Upper lobe of left lung (tissue), 6 donors: ENCODE measurements around the gene GAB2. TPM values are rescaled to one million over a fixed set of nuclear protein-coding genes. Genes with fewer than 3 reads are reported as not detected.

Source experiments
- ATAC-seq, 2 donors: fragments of 200-7000 bp; cut with Tn5 transposase; one replicate each; pipeline ENCODE4 v1.9.1; 2022; ENCODE audit warnings: mild to moderate bottlenecking in 2 of 2, moderate library complexity in 2 of 2; ENCODE audit not compliant: low FRiP score in 2 of 2
- DNase-seq, 2 donors: peaks; one replicate each; pipeline ENCODE4 v3.0.0-alpha.2; 2019 to 2020
- H3K27ac ChIP-seq, 4 donors: fragments of 200-600 bp; sonication (generic); one replicate each; pipeline ENCODE4 v1.5.1; 2016 to 2019
- H3K27me3 ChIP-seq, 4 donors: fragments of 200-600 bp; sonication (generic); one replicate each; pipeline ENCODE4 v1.5.1; 2017 to 2019
- H3K36me3 ChIP-seq, 4 donors: fragments of 200-600 bp; sonication (generic); one replicate each; pipeline ENCODE4 v1.5.1; 2016 to 2019
- H3K4me1 ChIP-seq, 4 donors: fragments of 200-600 bp; sonication (generic); one replicate each; pipeline ENCODE4 v1.5.1; 2018 to 2019
- H3K4me3 ChIP-seq, 4 donors: fragments of 200-600 bp; sonication (generic); one replicate each; pipeline ENCODE4 v1.5.1; 2017 to 2019; ENCODE audit warnings: mild to moderate bottlenecking in 2 of 4, moderate library complexity in 1 of 4
- H3K9me3 ChIP-seq, 4 donors: fragments of 200-600 bp; sonication (generic); one replicate each; pipeline ENCODE4 v1.5.1; 2018 to 2019
- CTCF ChIP-seq, 6 experiments: fragments of 450-650 bp in 4 of 6; fragments of 200-600 bp in 2 of 6; sonication (generic) in 2 of 6; IDR thresholded peaks; one replicate each; pipeline ENCODE4 v1.5.1; 2016 to 2019; ENCODE audit warnings: antibody characterized with exemption in 6 of 6
- EP300 ChIP-seq, 4 donors: sonication (generic); formaldehyde crosslinking; IDR thresholded peaks; one replicate each; pipeline ENCODE4 v1.5.1; 2017; ENCODE audit warnings: antibody characterized with exemption in 4 of 4, control low read depth in 2 of 4
- POLR2A ChIP-seq, 4 donors: fragments of 450-650 bp; IDR thresholded peaks; one replicate each; pipeline ENCODE4 v1.5.1; 2016 to 2017; ENCODE audit warnings: antibody characterized with exemption in 4 of 4, mild to moderate bottlenecking in 2 of 4
- POLR2AphosphoS5 ChIP-seq, 2 donors: sonication (generic); formaldehyde crosslinking; IDR thresholded peaks; one replicate each; pipeline ENCODE4 v1.5.1; 2017; ENCODE audit warnings: antibody characterized with exemption in 2 of 2
- WGBS, 2 donors: methylation state at CpG; one replicate each; pipeline ENCODE4 v1.1.5; 2017 to 2018; 5-methylcytosine and 5-hydroxymethylcytosine counted together
- total RNA-seq, 6 donors: library from RNA; depleted of rRNA in 4 of 6; stranded (reverse); fragments of >200 nt in 4 of 6; gene quantifications; one replicate each; pipeline versions ENCODE4 v1.1.0 to v1.2.1, GENCODE V29; 2016 to 2021
- donor health status: DM: no; HTN: no; CAD: no; lungs with moderate emphysema.
- donor health status: DM: no; HTN: yes; CAD: no; lungs with severe emphysema.

Gene GAB2
- total RNA-seq, 6 donors from 2014 or later = 40.9 to 76.6 (median 50.4) TPM

GRCh38 chr11:78381865-78382264 is 35.8 kb downstream of the GAB2 start:
- 87 to 89% methylated on average over 4 of the region's 4 CpGs for WGBS, 2 donors
- H3K27me3 ChIP-seq = no peaks in the 10 kb centered on the region
- H3K9me3 ChIP-seq = peaks cover 0 to 4% (median 0%) of the 10 kb centered on the region in 4 donors

GRCh38 chr11:78380615-78381051 is 37.0 kb downstream of the GAB2 start:
- Histone ChIP-seq H3K4me3 (no peak overlapping the region), H3K27me3 (no peaks in the 10 kb centered on the region), H3K27ac (no peak overlapping the region), H3K36me3 (no peaks in the 10 kb centered on the region), H3K9me3 (peaks cover 0 to 4% (median 0%) of the 10 kb centered on the region in 4 donors), H3K4me1 (peaks cover 19 to 24% (median 21%) of the 10 kb centered on the region in 4 donors)
- 72 to 80% methylated on average over 5 of the region's 5 CpGs for WGBS, 2 donors
- ATAC-seq = no peak
- DNase-seq = no peak
- TF ChIP-seq POLR2A (IDR thresholded peaks at IDR 0.05) (no peak), EP300 (IDR thresholded peaks at IDR 0.05) (no peak), POLR2AphosphoS5 (IDR thresholded peaks at IDR 0.05) (no peak), CTCF (IDR thresholded peaks at IDR 0.05) (no peak)

More at GRCh38 chr11:78381865-78382264, 35.8 kb downstream of the GAB2 start:
- H3K4me3 ChIP-seq = no peak overlapping the region
- no peak overlapping the region for H3K27ac ChIP-seq
- ATAC-seq (no peak), DNase-seq (no peak)
- peaks cover 19 to 32% (median 28%) of the 10 kb centered on the region in 4 donors for H3K4me1 ChIP-seq
- H3K36me3 ChIP-seq = no peaks in the 10 kb centered on the region
- TF ChIP-seq EP300 (IDR thresholded peaks at IDR 0.05) (no peak), POLR2AphosphoS5 (IDR thresholded peaks at IDR 0.05) (no peak), POLR2A (IDR thresholded peaks at IDR 0.05) (no peak), CTCF (IDR thresholded peaks at IDR 0.05) (no peak)

- H3K4me3 ChIP-seq = no peak overlapping the region
- 53 to 74% methylated on average over 3 of the region's 3 CpGs for WGBS, 2 donors
- H3K27me3 ChIP-seq = no peaks in the 10 kb centered on the region
- TF ChIP-seq POLR2AphosphoS5 (IDR thresholded peaks at IDR 0.05) (no peak), CTCF (IDR thresholded peaks at IDR 0.05) (no peak), POLR2A (IDR thresholded peaks at IDR 0.05) (no peak), EP300 (IDR thresholded peaks at IDR 0.05) (no peak)
- H3K4me1 ChIP-seq = peaks cover 20 to 30% (median 26%) of the 10 kb centered on the region in 4 donors
- H3K9me3 ChIP-seq = no peaks in the 10 kb centered on the region
- no peaks in the 10 kb centered on the region for H3K36me3 ChIP-seq
- no peak overlapping the region for H3K27ac ChIP-seq
- ATAC-seq (peak in 1 of 2 donors; percentile 69), DNase-seq (no peak)
These were observed 38.5 kb downstream of the GAB2 start for GRCh38 chr11:78379039-78379670.

- Histone ChIP-seq H3K4me3 (no peak overlapping the region), H3K9me3 (no peaks in the 10 kb centered on the region), H3K36me3 (no peaks in the 10 kb centered on the region), H3K4me1 (peaks cover 22 to 40% (median 29%) of the 10 kb centered on the region in 4 donors), H3K27me3 (no peaks in the 10 kb centered on the region), H3K27ac (no peak overlapping the region)
- TF ChIP-seq EP300 (IDR thresholded peaks at IDR 0.05) (no peak), CTCF (IDR thresholded peaks at IDR 0.05) (no peak), POLR2A (IDR thresholded peaks at IDR 0.05) (no peak), POLR2AphosphoS5 (IDR thresholded peaks at IDR 0.05) (no peak)
- WGBS, 2 donors = 74 to 76% methylated on average over 9 of the region's 9 CpGs
- ATAC-seq = no peak
- no peak for DNase-seq
These were observed 39.8 kb downstream of the GAB2 start for GRCh38 chr11:78377625-78378418.
